GM12875 (cell line): ENCODE results near the gene P3R3URF.

Source experiments
- H3K4me3 ChIP-seq: one replicate; pipeline ENCODE4 v1.5.1; 2011; ENCODE audit warnings: low read depth, low read length, control low read depth
- CTCF ChIP-seq: IDR thresholded peaks from 2 replicates; pipeline ENCODE4 v1.5.1; 2011; ENCODE audit warnings: low read depth, mild to moderate bottlenecking, control low read depth, inconsistent platforms, low read length, moderate library complexity, borderline replicate concordance; ENCODE audit not compliant: insufficient read depth

P3R3URF gene

GRCh38 chr1:46171871-46172270 is 4.4 kb downstream of the P3R3URF start:
- no peak for TF ChIP-seq CTCF
- H3K4me3 ChIP-seq = no peak overlapping the region

DNA sequence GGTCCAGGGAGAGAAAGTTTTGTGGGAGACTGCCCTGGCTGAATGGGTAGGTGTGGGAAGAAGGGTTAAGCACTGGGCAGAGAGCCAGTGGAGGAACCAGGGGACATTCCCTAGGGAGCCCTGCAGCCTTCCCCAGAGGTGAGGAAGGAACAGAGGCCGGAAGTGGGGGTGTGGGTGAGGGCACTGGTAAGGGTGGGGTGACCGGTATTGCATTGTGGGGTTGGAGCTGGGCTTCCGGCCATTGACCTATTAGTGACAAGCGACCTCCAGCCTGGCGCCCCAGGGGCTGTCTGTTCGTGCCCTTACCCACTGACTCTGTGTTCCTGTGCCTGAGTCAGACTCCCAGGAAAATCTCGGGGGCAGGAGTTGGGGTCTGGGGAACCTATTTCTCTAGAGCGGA is 4.9 kb downstream of the P3R3URF start:
- TF ChIP-seq CTCF = no peak

GRCh38 chr1:46169811-46170454 is 6.4 kb downstream of the P3R3URF start:
- TF ChIP-seq CTCF = no peak
- no peak overlapping the region for H3K4me3 ChIP-seq

More for the DNA sequence above, 4.9 kb downstream of the P3R3URF start:
- no peak overlapping the region for H3K4me3 ChIP-seq

DNA sequence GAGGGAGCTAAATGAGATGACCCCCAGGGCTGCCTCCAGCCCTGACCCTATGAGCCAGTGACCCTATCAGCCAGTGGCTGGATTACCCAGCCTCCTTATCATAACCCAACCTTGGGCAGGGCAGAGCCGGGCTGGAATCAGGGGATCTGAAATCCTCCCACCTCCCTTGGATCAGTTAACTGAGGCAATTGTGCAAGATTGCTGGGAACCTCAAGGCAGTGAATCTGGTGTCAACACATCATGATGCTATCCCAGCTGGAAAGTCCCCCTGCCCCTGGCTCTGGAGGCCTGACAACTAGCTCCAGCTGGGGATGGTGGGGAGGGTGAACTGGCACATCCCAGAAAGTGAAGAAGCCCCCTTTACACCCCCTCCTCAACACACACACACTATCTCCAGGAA is 7.8 kb downstream of the P3R3URF start:
- TF ChIP-seq CTCF = no peak

DNA sequence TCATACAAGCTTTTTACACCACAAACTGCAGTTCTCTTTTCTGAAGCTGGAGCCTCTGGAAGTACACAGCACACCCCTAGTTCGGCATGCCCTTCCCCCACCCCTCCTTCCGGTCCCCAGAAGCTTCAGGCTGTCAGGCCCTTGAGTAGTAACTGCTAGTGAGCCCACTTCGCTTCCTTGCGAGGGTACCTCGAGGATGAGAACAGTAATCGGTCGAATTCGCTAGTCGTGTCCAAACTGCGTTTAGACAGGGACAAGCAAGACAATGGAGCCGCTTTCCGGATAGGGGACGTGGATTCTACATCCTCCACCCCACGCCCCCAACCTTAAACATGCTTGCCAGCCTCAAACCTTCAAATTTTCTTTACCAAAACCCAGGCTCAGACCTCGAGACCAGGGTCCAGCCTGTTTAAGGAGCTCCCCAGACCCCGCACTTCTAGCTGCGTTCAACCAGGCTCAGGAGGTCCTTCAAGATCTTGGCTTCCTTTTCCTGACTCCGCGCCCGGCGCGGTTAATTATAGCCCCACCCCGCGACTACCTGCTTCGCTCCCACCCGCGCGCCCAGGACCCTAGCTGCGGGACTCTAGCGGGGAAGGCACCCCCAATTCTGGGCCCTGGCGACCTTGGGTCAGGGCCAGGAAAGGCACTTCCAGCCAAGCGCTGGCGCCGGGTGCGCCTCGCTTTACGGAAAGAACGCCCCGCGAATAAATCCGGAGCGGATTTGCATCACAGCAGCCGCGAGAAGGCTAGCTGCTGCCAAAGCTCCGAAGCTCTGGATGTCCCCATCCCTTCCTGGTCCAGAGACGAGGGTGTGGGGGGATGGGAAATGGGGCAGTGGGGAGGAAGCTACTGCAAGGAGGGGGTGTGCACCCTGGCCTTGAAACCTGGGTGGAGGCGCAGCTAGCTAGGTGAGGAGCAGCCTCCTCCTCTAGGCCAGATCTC is 9.5 kb downstream of the P3R3URF start:
- peak overlapping the region; percentile 28 for H3K4me3 ChIP-seq
- no peak for TF ChIP-seq CTCF

More for the DNA sequence above, 7.8 kb downstream of the P3R3URF start:
- no peak overlapping the region for H3K4me3 ChIP-seq

GRCh38 chr1:46160212-46160611 is 16.1 kb downstream of the P3R3URF start:
- no peak for TF ChIP-seq CTCF
- H3K4me3 ChIP-seq = no peak overlapping the region
